Hepatocyte (in vitro differentiated cells): ENCODE data around the gene CCDC61. TPM values are rescaled to one million over a fixed set of nuclear protein-coding genes. Genes with fewer than 3 reads are reported as not detected.

Experiments used
- DNase-seq: peaks from one replicate; pipeline ENCODE4 v3.0.0-alpha.2; 2016; ENCODE audit warnings: low spot score
- H2AFZ ChIP-seq: fragments of 200-600 bp; sonication (generic); 2 replicates; pipeline ENCODE4 v1.6.0; 2016; ENCODE audit warnings: antibody characterized with exemption, mild to moderate bottlenecking
- H3K27ac ChIP-seq: fragments of 200-600 bp; sonication (generic); 2 replicates; pipeline ENCODE4 v1.5.1; 2016; ENCODE audit warnings: mild to moderate bottlenecking
- H3K27me3 ChIP-seq: fragments of 200-600 bp; sonication (generic); 2 replicates; pipeline ENCODE4 v1.6.1; 2016
- H3K36me3 ChIP-seq: fragments of 200-600 bp; sonication (generic); replicated peaks from 2 replicates; pipeline ENCODE4 v1.5.1; 2016; ENCODE audit warnings: low read depth; ENCODE audit not compliant: insufficient read depth
- H3K4me1 ChIP-seq: fragments of 200-600 bp; sonication (generic); 2 replicates; pipeline ENCODE4 v1.5.1; 2016; ENCODE audit warnings: mild to moderate bottlenecking, moderate library complexity; ENCODE audit not compliant: insufficient read depth
- H3K4me2 ChIP-seq: fragments of 200-600 bp; sonication (generic); 2 replicates; pipeline ENCODE4 v1.6.0; 2016
- H3K4me3 ChIP-seq: fragments of 200-600 bp; sonication (generic); 2 replicates; pipeline ENCODE4 v1.5.1; 2016; ENCODE audit warnings: mild to moderate bottlenecking
- H3K79me2 ChIP-seq: fragments of 200-600 bp; sonication (generic); 2 replicates; pipeline ENCODE4 v1.6.0; 2017; ENCODE audit warnings: mild to moderate bottlenecking
- H3K9me2 ChIP-seq: fragments of 200-600 bp; sonication (generic); replicated peaks from 2 replicates; pipeline ENCODE4 v1.6.0; 2017; ENCODE audit warnings: mild to moderate bottlenecking; ENCODE audit not compliant: insufficient read depth
- H3K9me3 ChIP-seq: fragments of 200-600 bp; sonication (generic); 2 replicates; pipeline ENCODE4 v1.5.1; 2016; ENCODE audit warnings: low read depth, mild to moderate bottlenecking
- H4K20me1 ChIP-seq: fragments of 200-600 bp; sonication (generic); 2 replicates; pipeline ENCODE4 v1.6.0; 2016; ENCODE audit warnings: mild to moderate bottlenecking; ENCODE audit not compliant: insufficient read depth, poor library complexity, severe bottlenecking
- EZH2 ChIP-seq: fragments of 200-600 bp; sonication (generic); IDR thresholded peaks from 2 replicates; pipeline ENCODE4 v1.6.1; 2016; ENCODE audit warnings: antibody characterized with exemption, mild to moderate bottlenecking, borderline replicate concordance
- EZH2phosphoT487 ChIP-seq: fragments of 200-600 bp; sonication (generic); IDR thresholded peaks from one replicate; pipeline ENCODE4 v1.6.1; 2018; ENCODE audit warnings: antibody characterized with exemption, mild to moderate bottlenecking, low read depth, moderate library complexity; ENCODE audit not compliant: unreplicated experiment, severe bottlenecking
- WGBS: methylation state at CpG from one replicate; pipeline ENCODE4 v1.1.6; 2016; ENCODE audit warnings: low lambda C conversion rate; ENCODE audit errors: missing lambda C conversion rate; 5-methylcytosine and 5-hydroxymethylcytosine counted together
- polyA plus RNA-seq: library from polyadenylated mRNA; unstranded; fragments of >200 nt; fragmentation: Nextera tagmentation; extraction: Ambion mirVana; gene quantifications from 2 replicates; pipeline ENCODE4 v1.2.1, GENCODE V29; 2016
- total RNA-seq: library from RNA; depleted of rRNA; stranded (reverse); fragments of >200 nt; gene quantifications from 2 replicates; pipeline ENCODE4 v1.2.3, GENCODE V29; 2014
- TF ChIP-seq, protein P1 (sequence below): fragments of 200-600 bp; sonication (generic); IDR thresholded peaks from 2 replicates; pipeline ENCODE4 v1.5.1; 2016; ENCODE audit warnings: antibody characterized with exemption, mild to moderate bottlenecking; ENCODE audit not compliant: poor library complexity

The CCDC61 gene
- total and polyA plus RNA-seq, 2 experiments from 2014 or later, result 3.6 to 7.3 TPM

GRCh38 chr19:45969676-45970075 is 25.6 kb upstream of the CCDC61 start:
- H3K36me3 ChIP-seq, result no peaks in the 10 kb centered on the region
- no peak for DNase-seq
- WGBS, result 86% methylated on average over 5 of the region's 5 CpGs
- H4K20me1 ChIP-seq, result no peaks in the 10 kb centered on the region
- H2AFZ ChIP-seq, result no peak overlapping the region
- no peak overlapping the region for H3K4me3 ChIP-seq
- TF ChIP-seq, protein P1, sequence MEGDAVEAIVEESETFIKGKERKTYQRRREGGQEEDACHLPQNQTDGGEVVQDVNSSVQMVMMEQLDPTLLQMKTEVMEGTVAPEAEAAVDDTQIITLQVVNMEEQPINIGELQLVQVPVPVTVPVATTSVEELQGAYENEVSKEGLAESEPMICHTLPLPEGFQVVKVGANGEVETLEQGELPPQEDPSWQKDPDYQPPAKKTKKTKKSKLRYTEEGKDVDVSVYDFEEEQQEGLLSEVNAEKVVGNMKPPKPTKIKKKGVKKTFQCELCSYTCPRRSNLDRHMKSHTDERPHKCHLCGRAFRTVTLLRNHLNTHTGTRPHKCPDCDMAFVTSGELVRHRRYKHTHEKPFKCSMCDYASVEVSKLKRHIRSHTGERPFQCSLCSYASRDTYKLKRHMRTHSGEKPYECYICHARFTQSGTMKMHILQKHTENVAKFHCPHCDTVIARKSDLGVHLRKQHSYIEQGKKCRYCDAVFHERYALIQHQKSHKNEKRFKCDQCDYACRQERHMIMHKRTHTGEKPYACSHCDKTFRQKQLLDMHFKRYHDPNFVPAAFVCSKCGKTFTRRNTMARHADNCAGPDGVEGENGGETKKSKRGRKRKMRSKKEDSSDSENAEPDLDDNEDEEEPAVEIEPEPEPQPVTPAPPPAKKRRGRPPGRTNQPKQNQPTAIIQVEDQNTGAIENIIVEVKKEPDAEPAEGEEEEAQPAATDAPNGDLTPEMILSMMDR, result no peak
- no peak for TF ChIP-seq EZH2phosphoT487
- TF ChIP-seq EZH2, result no peak
- H3K4me1 ChIP-seq, result no peaks in the 10 kb centered on the region
- peaks cover 50% of the 10 kb centered on the region for H3K27me3 ChIP-seq
- no peak overlapping the region for H3K27ac ChIP-seq
- H3K79me2 ChIP-seq, result no peaks in the 10 kb centered on the region
- H3K9me3 ChIP-seq, result no peaks in the 10 kb centered on the region
- no peaks in the 10 kb centered on the region for H3K9me2 ChIP-seq
- no peak overlapping the region for H3K4me2 ChIP-seq

GRCh38 chr19:45971260-45971902 is 23.9 kb upstream of the CCDC61 start:
- no peak overlapping the region for H3K27ac ChIP-seq
- H3K36me3 ChIP-seq, result no peaks in the 10 kb centered on the region
- H3K79me2 ChIP-seq, result no peaks in the 10 kb centered on the region
- H4K20me1 ChIP-seq, result no peaks in the 10 kb centered on the region
- peaks cover 62% of the 10 kb centered on the region for H3K27me3 ChIP-seq
- H2AFZ ChIP-seq, result no peak overlapping the region
- TF ChIP-seq, protein P1, result no peak
- no peak for TF ChIP-seq EZH2
- TF ChIP-seq EZH2phosphoT487, result no peak
- 49% methylated on average over 8 of the region's 11 CpGs for WGBS
- H3K9me2 ChIP-seq, result no peaks in the 10 kb centered on the region
- H3K4me1 ChIP-seq, result no peaks in the 10 kb centered on the region
- no peak overlapping the region for H3K4me2 ChIP-seq
- no peak for DNase-seq
- H3K9me3 ChIP-seq, result no peaks in the 10 kb centered on the region
- H3K4me3 ChIP-seq, result no peak overlapping the region

DNA sequence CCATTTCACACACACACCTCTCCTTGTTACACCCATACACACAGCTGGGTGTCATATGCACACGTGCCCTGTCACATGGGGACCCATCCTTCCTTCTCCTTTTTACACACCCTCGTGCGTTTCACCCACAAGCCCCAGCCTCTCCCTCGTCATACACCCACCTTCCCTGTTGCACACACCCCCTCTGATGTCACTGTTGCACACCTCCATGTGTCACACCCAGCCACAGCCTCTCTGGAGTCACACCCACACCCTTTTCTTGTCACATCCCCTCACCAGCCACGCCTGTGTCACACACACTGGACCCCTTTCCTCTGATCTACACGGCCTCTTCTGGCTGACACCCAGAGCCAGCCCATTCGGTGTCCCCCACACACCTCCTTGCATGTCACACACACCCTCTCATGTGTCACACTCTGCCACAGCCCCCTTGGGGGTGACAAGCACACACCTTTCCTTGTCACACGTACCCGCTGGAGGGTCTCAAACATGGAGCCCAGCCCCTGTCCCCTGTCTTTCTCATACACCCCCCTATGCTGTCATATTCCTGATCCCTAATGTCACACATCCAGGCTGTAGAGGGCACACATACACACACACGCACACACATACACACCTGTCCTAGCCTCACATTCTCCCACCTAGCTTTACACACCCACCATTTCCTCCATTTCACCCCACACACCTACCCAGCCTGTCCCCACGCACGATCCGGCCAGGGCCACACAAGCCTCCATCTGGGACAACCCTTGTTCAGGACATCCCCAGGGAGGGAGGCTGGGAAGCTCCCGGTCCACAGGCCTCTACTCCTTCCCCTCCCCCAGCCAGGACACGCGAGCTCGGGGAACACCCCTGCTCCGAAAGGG is 23.0 kb upstream of the CCDC61 start:
- no peak for DNase-seq
- no peaks in the 10 kb centered on the region for H3K9me3 ChIP-seq
- no peak overlapping the region for H3K4me3 ChIP-seq
- no peaks in the 10 kb centered on the region for H3K36me3 ChIP-seq
- no peak overlapping the region for H3K27ac ChIP-seq
- H3K4me2 ChIP-seq, result no peak overlapping the region
- WGBS, result 49% methylated on average over 17 of the region's 18 CpGs
- H4K20me1 ChIP-seq, result no peaks in the 10 kb centered on the region
- no peaks in the 10 kb centered on the region for H3K79me2 ChIP-seq
- peaks cover 54% of the 10 kb centered on the region for H3K27me3 ChIP-seq
- no peaks in the 10 kb centered on the region for H3K4me1 ChIP-seq
- no peaks in the 10 kb centered on the region for H3K9me2 ChIP-seq
- TF ChIP-seq, protein P1, result no peak
- TF ChIP-seq EZH2phosphoT487 (no peak), EZH2 (no peak)
- no peak overlapping the region for H2AFZ ChIP-seq
